Adrenal gland (tissue), 12 donors: Measurements from ENCODE around the gene DGKQ. TPM values are rescaled to one million over a fixed set of nuclear protein-coding genes. Genes with fewer than 3 reads are reported as not detected.

ENCODE experiments used
- DNase-seq, 7 donors: peaks; one replicate each; pipeline ENCODE4 v3.0.0-alpha.2; 2019 to 2020
- H3K27ac ChIP-seq, 5 donors: fragments of 200-600 bp; sonication (generic) in 4 of 5; 1 replicate in 3 of 5; 2 replicates in 2 of 5; pipeline versions ENCODE4 v1.5.1 to v1.8.0; 2016 to 2020; ENCODE audit warnings: mild to moderate bottlenecking in 1 of 5
- H3K27me3 ChIP-seq: fragments of 200-600 bp; 2 replicates; pipeline ENCODE4 v1.8.0; 2021
- H3K36me3 ChIP-seq, 2 donors: fragments of 200-600 bp; replicated peaks in 1 of 2; 1 replicate in 1 of 2; 2 replicates in 1 of 2; pipeline versions ENCODE4 v1.5.1 to v1.8.0; 2018 to 2022
- H3K4me1 ChIP-seq, 2 donors: fragments of 200-600 bp; replicated peaks in 1 of 2; 1 replicate in 1 of 2; 2 replicates in 1 of 2; pipeline versions ENCODE4 v1.5.1 to v1.8.0; 2018 to 2021
- H3K4me3 ChIP-seq, 4 donors: fragments of 200-600 bp; sonication (generic) in 3 of 4; one replicate each; pipeline ENCODE4 v1.5.1; 2016 to 2018
- H3K9me3 ChIP-seq, 3 donors: fragments of 200-600 bp; sonication (generic) in 1 of 3; replicated peaks in 1 of 3; 1 replicate in 2 of 3; 2 replicates in 1 of 3; pipeline versions ENCODE4 v1.5.1 to v1.8.0; 2016 to 2021
- CTCF ChIP-seq, 6 experiments: fragments of 450-650 bp in 4 of 6; fragments of 200-600 bp in 2 of 6; sonication (generic) in 1 of 6; IDR thresholded peaks; 1 replicate in 5 of 6; 2 replicates in 1 of 6; pipeline versions ENCODE4 v1.5.1 to v1.8.0; 2016 to 2021; ENCODE audit warnings: antibody characterized with exemption in 6 of 6, mild to moderate bottlenecking in 2 of 6, moderate library complexity in 1 of 6
- POLR2A ChIP-seq, 2 donors: fragments of 450-650 bp; IDR thresholded peaks; one replicate each; pipeline ENCODE4 v1.6.1; 2017; ENCODE audit warnings: antibody characterized with exemption in 2 of 2, mild to moderate bottlenecking in 2 of 2, moderate library complexity in 1 of 2
- WGBS, 4 donors: extraction: QIAGEN DNeasy Blood & Tissue Kit in 2 of 4; methylation state at CpG; one replicate each; pipeline versions ENCODE4 v1.1.5 to v1.1.7; 2013 to 2017; 5-methylcytosine and 5-hydroxymethylcytosine counted together
- intact Hi-C, 2 donors: fragments of 100-400 bp; cut with DNase I; formaldehyde crosslinking; loops; one replicate each; pipeline versions ENCODE4 v1.14.1 to v1.15.0; 2022 to 2023
- polyA plus RNA-seq, 3 donors: library from polyadenylated mRNA; stranded (reverse); fragments of 200-250 nt in 2 of 3; fragments of 350-450 nt in 1 of 3; fragmentation: Illumina TruSeq in 1 of 3; extraction: RNeasy Lipid Tissue Mini Kit (QIAGEN cat#74804) in 1 of 3; gene quantifications; one replicate each; pipeline ENCODE4 v1.2.3, GENCODE V29; 2013 to 2014
- total RNA-seq, 9 donors: library from RNA; depleted of rRNA in 4 of 9; stranded (reverse); fragments of >200 nt in 4 of 9; fragments of 120-200 nt in 1 of 9; fragmentation: NEBNext Ultra II Directional in 1 of 9; extraction: Animal tissue kit (Norgen Biotek cat#: 25700) in 1 of 9; gene quantifications; one replicate each; pipeline versions ENCODE4 v1.1.0 to v1.2.4, GENCODE V29; 2013 to 2023
- donor health status: healthy with polysubstance abuse.
- donor health status: Bipolar disorder and iron deficiency.
- donor health status: DM: yes; HTN: yes; CAD: no.
- donor health status: DM: no; HTN: no; CAD: no.
- donor health status: DM: no; HTN: no; CAD: no.
- donor health status: DM: yes; HTN: yes; CAD: no.

DGKQ gene
- total and polyA plus RNA-seq, 12 donors: 0.55 to 16.5 (median 12.5) TPM

GRCh38 chr4:963276-964225 is 9.8 kb downstream of the DGKQ start:
- H3K9me3 ChIP-seq: no peaks in the 10 kb centered on the region
- WGBS, 4 donors: 88 to 95% (median 94%) methylated on average over 22 to 39 of the region's 39 CpGs
- H3K4me3 ChIP-seq: no peak overlapping the region
- no peaks in the 10 kb centered on the region for H3K27me3 ChIP-seq
- DNase-seq: peak in 1 of 7 donors; percentile 17
- no peaks in the 10 kb centered on the region for H3K4me1 ChIP-seq
- no peak overlapping the region for H3K27ac ChIP-seq
- peaks cover 0 to 17% of the 10 kb centered on the region in 2 donors for H3K36me3 ChIP-seq
- TF ChIP-seq POLR2A (IDR thresholded peaks at IDR 0.05): no peak
- TF ChIP-seq CTCF (IDR thresholded peaks at IDR 0.05): no peak
- intact Hi-C loops: no loop called here

- DNase-seq: peak in 1 of 7 donors; percentile 6
- Histone ChIP-seq H3K9me3 (no peaks in the 10 kb centered on the region), H3K4me3 (no peak overlapping the region), H3K27ac (no peak overlapping the region), H3K36me3 (peaks cover 0 to 17% of the 10 kb centered on the region in 2 donors), H3K4me1 (no peaks in the 10 kb centered on the region), H3K27me3 (no peaks in the 10 kb centered on the region)
- TF ChIP-seq POLR2A (IDR thresholded peaks at IDR 0.05) (no peak), CTCF (IDR thresholded peaks at IDR 0.05) (no peak)
- WGBS, 4 donors: 85 to 100% (median 87%) methylated on average over 13 to 54 of the region's 54 CpGs
- intact Hi-C loops: no loop called here
These were observed 10.8 kb downstream of the DGKQ start for GRCh38 chr4:962231-963208.

- H3K9me3 ChIP-seq: no peaks in the 10 kb centered on the region
- no peak overlapping the region for H3K4me3 ChIP-seq
- 90 to 93% (median 91%) methylated on average over 9 to 52 of the region's 52 CpGs for WGBS, 4 donors
- H3K27me3 ChIP-seq: no peaks in the 10 kb centered on the region
- DNase-seq: no peak
- peaks cover 0 to 15% of the 10 kb centered on the region in 2 donors for H3K36me3 ChIP-seq
- H3K27ac ChIP-seq: no peak overlapping the region
- intact Hi-C loops: no loop called here
- no peaks in the 10 kb centered on the region for H3K4me1 ChIP-seq
- no peak for TF ChIP-seq CTCF (IDR thresholded peaks at IDR 0.05)
- TF ChIP-seq POLR2A (IDR thresholded peaks at IDR 0.05): no peak
These were observed 11.8 kb downstream of the DGKQ start for GRCh38 chr4:961351-962230.
